ENCODE data around the gene TPRG1L. TPM values are rescaled to one million over a fixed set of nuclear protein-coding genes. Genes with fewer than 3 reads are reported as not detected.

The TPRG1L gene
- total RNA-seq, 1 experiment from 2014 or later: 14.4 TPM

DNA sequence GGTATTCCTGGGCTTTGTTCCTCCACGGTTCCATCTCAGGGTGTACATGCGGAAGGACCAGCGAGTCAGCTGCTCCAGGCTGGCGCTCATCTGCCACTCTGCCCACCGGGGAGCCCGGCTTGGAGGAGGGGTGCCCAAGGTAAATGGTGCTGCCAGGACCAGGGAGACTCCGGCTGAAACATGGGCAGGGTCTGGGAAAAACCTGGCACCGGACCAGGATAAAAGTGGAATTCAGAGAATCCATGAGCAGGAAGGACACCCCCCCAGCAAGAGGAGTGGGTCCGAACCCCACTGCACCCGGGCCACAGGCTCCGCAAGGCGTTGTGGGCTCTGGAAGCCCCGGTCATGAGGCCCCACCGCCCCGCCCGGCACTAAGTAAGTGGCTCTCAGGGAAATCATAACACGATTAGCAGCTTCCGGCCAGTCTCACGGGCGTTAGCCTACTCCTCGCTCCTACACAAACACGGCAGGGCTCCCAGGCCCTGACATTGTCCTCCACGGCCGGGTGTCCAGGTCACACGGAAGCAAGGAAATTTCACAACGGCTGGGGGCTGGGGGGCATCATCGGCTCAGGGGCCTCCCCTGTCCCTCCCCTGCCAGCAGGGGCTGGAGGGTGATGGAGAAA lies 34.6 kb upstream of the TPRG1L start:
- Histone ChIP-seq H2AFZ (ENCODE audit: low read length) (no peak overlapping the region), H3K79me2 (ENCODE audit: low read length) (no peaks in the 10 kb centered on the region), H3K4me3 (ENCODE audit: low read length) (no peak overlapping the region), H3K36me3 (ENCODE audit: insufficient read depth, low read length) (no peaks in the 10 kb centered on the region), H3K4me2 (ENCODE audit: low read depth, low read length, poor library complexity, severe bottlenecking) (no peak overlapping the region), H3K27me3 (ENCODE audit: low read length) (no peaks in the 10 kb centered on the region), H4K20me1 (ENCODE audit: insufficient read depth, low read depth, low read length) (no peaks in the 10 kb centered on the region), H3K27ac (ENCODE audit: low read length) (no peak overlapping the region), H3K9me3 (ENCODE audit: low read length) (no peaks in the 10 kb centered on the region; the same call in 1 of the 2 replicates), H3K4me1 (ENCODE audit: low read length) (peaks cover 4% of the 10 kb centered on the region), H3K9me2 (replicated peaks; ENCODE audit: insufficient read depth, low read length) (no peaks in the 10 kb centered on the region), H3K9ac (ENCODE audit: low read length) (no peak overlapping the region)
- no peak for DNase-seq

DNA sequence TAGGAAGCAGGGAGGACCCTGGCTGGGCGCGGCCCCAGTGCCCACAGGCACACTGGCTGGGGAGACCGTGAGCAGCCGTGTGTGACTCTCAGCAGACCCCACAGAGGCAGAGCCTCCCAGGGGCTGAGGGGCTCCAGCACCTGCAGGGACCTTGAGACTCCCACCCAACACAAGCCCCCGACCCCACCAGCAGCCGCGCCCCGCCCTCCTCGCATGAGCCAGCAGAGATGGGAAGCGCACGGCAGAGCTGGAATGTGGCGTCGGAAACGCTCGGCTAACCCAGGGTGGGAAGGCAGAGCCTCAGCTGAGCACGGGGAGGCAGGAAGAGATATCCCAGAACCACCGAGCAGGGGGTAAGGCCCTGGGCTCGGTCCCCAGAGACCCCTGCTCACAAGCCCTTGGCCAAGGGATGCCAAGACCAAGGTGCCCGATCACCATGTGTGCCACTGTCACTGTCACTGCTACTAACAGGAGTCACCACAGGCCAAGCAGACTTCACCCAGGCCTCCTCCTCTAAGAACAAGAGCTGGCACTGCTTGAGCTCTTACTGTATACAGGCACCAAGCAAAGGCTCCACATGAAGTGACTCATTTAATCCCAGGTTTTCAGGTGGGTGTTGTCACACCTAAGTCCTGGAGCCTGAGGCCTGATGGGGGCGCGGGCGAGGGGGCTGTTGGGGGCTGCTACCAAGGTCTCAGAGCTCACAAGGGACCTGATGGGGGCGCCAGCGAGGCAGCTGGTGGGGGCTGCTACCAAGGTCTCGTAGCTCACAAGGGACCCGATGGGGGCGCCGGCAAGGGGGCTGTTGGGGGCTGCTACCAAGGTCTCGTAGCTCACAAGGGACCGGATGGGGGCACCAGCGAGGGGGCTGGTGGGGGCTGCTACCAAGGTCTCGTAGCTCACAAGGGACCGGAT lies 33.6 kb upstream of the TPRG1L start:
- H2AFZ ChIP-seq (ENCODE audit: low read length): no peak overlapping the region

DNA sequence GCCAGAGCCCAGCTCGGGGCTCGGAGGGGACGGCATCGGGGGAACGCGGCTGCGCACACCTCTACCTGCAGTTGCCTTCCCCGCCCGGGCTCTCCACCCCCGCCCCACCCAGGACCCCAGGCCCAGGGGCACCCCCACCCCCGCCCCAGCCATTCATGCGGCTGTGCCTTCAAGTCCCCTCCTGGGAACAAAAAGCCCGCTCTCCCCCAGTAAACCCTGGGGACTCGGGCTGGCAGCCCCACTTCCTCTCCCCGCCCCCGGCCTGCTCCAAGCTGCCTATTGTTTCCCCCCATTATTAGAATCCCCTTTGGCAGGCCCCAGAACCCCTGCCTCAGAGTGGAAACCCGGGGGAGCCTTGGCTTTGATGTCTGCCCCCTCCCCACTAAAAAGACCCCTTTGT lies 31.5 kb upstream of the TPRG1L start:
- no peak overlapping the region for H3K4me2 ChIP-seq (ENCODE audit: low read depth, low read length, poor library complexity, severe bottlenecking)

More for the DNA sequence above, 33.6 kb upstream of the TPRG1L start:
- Histone ChIP-seq H3K9me3 (ENCODE audit: low read length) (no peaks in the 10 kb centered on the region; the same call in 1 of the 2 replicates), H3K4me3 (ENCODE audit: low read length) (no peak overlapping the region), H4K20me1 (ENCODE audit: insufficient read depth, low read depth, low read length) (no peaks in the 10 kb centered on the region), H3K27me3 (ENCODE audit: low read length) (no peaks in the 10 kb centered on the region), H3K36me3 (ENCODE audit: insufficient read depth, low read length) (no peaks in the 10 kb centered on the region), H3K79me2 (ENCODE audit: low read length) (no peaks in the 10 kb centered on the region), H3K27ac (ENCODE audit: low read length) (no peak overlapping the region), H3K4me1 (ENCODE audit: low read length) (peaks cover 4% of the 10 kb centered on the region), H3K9me2 (replicated peaks; ENCODE audit: insufficient read depth, low read length) (no peaks in the 10 kb centered on the region), H3K9ac (ENCODE audit: low read length) (no peak overlapping the region), H3K4me2 (ENCODE audit: low read depth, low read length, poor library complexity, severe bottlenecking) (no peak overlapping the region)
- no peak for DNase-seq

DNA sequence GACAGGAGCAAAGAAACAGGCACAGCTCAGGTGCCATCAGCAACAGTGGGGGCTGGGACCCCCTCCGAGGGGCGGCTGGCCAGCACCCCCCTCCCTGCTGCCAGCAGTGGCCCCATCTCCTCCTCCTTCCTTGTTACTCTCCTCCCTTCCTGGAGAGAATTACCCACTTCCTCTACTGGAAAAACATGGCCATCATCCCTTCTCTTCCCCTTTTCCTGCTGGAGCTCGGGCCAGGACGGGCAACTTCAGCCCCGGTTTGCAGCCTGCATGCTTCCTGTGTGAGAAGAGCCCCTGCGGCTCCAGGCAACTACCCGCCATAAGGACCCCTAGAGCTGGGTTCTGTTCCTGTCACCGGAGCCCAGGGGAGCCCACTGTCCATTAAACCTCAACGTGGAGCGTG lies 31.1 kb upstream of the TPRG1L start:
- Histone ChIP-seq H3K9me3 (ENCODE audit: low read length) (no peaks in the 10 kb centered on the region), H4K20me1 (ENCODE audit: insufficient read depth, low read depth, low read length) (no peaks in the 10 kb centered on the region), H3K27me3 (ENCODE audit: low read length) (no peaks in the 10 kb centered on the region), H3K9me2 (replicated peaks; ENCODE audit: insufficient read depth, low read length) (no peaks in the 10 kb centered on the region), H3K79me2 (ENCODE audit: low read length) (no peaks in the 10 kb centered on the region), H3K4me1 (ENCODE audit: low read length) (peaks cover 16% of the 10 kb centered on the region), H2AFZ (ENCODE audit: low read length) (no peak overlapping the region), H3K27ac (ENCODE audit: low read length) (no peak overlapping the region), H3K4me2 (ENCODE audit: low read depth, low read length, poor library complexity, severe bottlenecking) (no peak overlapping the region), H3K9ac (ENCODE audit: low read length) (no peak overlapping the region), H3K36me3 (ENCODE audit: insufficient read depth, low read length) (no peaks in the 10 kb centered on the region), H3K4me3 (ENCODE audit: low read length) (no peak overlapping the region)
- DNase-seq: no peak

More for the DNA sequence above, 31.5 kb upstream of the TPRG1L start:
- no peak for DNase-seq
- Histone ChIP-seq H3K9me3 (ENCODE audit: low read length) (no peaks in the 10 kb centered on the region), H2AFZ (ENCODE audit: low read length) (no peak overlapping the region), H3K36me3 (ENCODE audit: insufficient read depth, low read length) (no peaks in the 10 kb centered on the region), H3K27me3 (ENCODE audit: low read length) (no peaks in the 10 kb centered on the region), H4K20me1 (ENCODE audit: insufficient read depth, low read depth, low read length) (no peaks in the 10 kb centered on the region), H3K4me1 (ENCODE audit: low read length) (peaks cover 15% of the 10 kb centered on the region), H3K79me2 (ENCODE audit: low read length) (no peaks in the 10 kb centered on the region), H3K9ac (ENCODE audit: low read length) (no peak overlapping the region), H3K27ac (ENCODE audit: low read length) (no peak overlapping the region), H3K9me2 (replicated peaks; ENCODE audit: insufficient read depth, low read length) (no peaks in the 10 kb centered on the region), H3K4me3 (ENCODE audit: low read length) (no peak overlapping the region)

DNA sequence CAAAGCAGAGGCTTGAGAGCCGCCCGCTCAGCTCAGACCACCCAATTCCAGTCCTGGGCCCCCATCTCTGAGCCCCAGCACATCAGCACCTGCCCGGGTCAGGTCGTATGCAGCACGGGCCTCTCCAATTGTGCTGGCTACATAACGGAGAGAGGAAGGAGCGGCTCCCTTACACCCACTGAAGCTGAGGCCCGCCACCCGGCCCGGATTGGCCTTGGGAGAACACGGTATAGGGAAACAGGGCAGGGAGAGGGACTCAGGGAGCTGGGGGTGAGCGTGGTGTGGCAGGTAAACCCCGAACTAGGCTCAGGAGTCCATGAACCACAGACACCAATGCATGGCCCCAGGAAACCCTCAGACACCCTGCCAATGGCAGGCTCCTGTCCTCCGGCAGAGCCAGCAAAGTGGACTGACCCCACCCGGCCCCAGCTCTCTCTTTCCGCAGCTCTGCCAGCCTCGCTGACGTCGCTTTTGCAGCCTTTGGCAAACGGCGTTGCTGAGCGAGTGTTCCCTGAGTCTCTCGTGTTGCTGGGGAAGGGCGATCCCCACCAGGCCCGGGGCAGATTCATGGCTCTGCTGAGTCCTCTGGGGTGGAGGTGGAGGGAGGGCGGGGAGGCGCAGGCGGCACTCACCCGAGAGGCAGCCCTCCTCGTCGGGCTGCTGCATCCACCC lies 30.0 kb upstream of the TPRG1L start:
- H3K9me2 ChIP-seq (replicated peaks; ENCODE audit: insufficient read depth, low read length): no peaks in the 10 kb centered on the region
- no peaks in the 10 kb centered on the region for H3K27me3 ChIP-seq (ENCODE audit: low read length)
- no peak overlapping the region for H3K9ac ChIP-seq (ENCODE audit: low read length)
- H3K4me2 ChIP-seq (ENCODE audit: low read depth, low read length, poor library complexity, severe bottlenecking): no peak overlapping the region
- H4K20me1 ChIP-seq (ENCODE audit: insufficient read depth, low read depth, low read length): no peaks in the 10 kb centered on the region
- no peak overlapping the region for H3K4me3 ChIP-seq (ENCODE audit: low read length)
- H3K9me3 ChIP-seq (ENCODE audit: low read length): no peaks in the 10 kb centered on the region
- H3K27ac ChIP-seq (ENCODE audit: low read length): no peak overlapping the region
- no peak overlapping the region for H2AFZ ChIP-seq (ENCODE audit: low read length)
- DNase-seq: no peak
- H3K79me2 ChIP-seq (ENCODE audit: low read length): no peaks in the 10 kb centered on the region
- peaks cover 16% of the 10 kb centered on the region for H3K4me1 ChIP-seq (ENCODE audit: low read length)
- H3K36me3 ChIP-seq (ENCODE audit: insufficient read depth, low read length): no peaks in the 10 kb centered on the region

DNA sequence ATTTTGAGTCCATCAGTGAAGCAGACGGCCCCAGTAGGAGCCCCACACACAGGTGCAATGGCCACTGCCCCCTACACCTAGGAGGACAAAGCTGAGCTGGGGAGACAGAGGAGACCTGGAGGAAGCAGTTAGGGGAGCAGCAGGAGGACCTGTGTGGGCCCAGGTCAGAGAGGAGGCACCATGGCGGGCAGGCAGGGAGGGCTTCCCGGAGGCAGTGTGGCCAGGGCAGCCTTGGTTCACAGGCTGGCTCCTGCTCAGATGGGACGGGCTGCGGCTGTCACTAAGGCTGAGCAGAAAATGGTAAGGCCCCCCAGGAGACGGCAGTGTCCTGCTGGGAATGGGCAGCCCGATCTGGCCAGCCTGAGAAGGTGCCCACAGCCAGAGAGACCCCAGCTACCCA lies 28.9 kb upstream of the TPRG1L start:
- peaks cover 16% of the 10 kb centered on the region for H3K4me1 ChIP-seq (ENCODE audit: low read length)
- no peak for DNase-seq
- no peak overlapping the region for H3K4me3 ChIP-seq (ENCODE audit: low read length)
- no peaks in the 10 kb centered on the region for H3K9me2 ChIP-seq (replicated peaks; ENCODE audit: insufficient read depth, low read length)
- H3K27me3 ChIP-seq (ENCODE audit: low read length): no peaks in the 10 kb centered on the region
- no peak overlapping the region for H3K4me2 ChIP-seq (ENCODE audit: low read depth, low read length, poor library complexity, severe bottlenecking)
- no peak overlapping the region for H3K27ac ChIP-seq (ENCODE audit: low read length)
- no peak overlapping the region for H2AFZ ChIP-seq (ENCODE audit: low read length)
- H3K79me2 ChIP-seq (ENCODE audit: low read length): no peaks in the 10 kb centered on the region
- no peaks in the 10 kb centered on the region for H3K36me3 ChIP-seq (ENCODE audit: insufficient read depth, low read length)
- H3K9me3 ChIP-seq (ENCODE audit: low read length): no peaks in the 10 kb centered on the region
- no peaks in the 10 kb centered on the region for H4K20me1 ChIP-seq (ENCODE audit: insufficient read depth, low read depth, low read length)
- no peak overlapping the region for H3K9ac ChIP-seq (ENCODE audit: low read length)

DNA sequence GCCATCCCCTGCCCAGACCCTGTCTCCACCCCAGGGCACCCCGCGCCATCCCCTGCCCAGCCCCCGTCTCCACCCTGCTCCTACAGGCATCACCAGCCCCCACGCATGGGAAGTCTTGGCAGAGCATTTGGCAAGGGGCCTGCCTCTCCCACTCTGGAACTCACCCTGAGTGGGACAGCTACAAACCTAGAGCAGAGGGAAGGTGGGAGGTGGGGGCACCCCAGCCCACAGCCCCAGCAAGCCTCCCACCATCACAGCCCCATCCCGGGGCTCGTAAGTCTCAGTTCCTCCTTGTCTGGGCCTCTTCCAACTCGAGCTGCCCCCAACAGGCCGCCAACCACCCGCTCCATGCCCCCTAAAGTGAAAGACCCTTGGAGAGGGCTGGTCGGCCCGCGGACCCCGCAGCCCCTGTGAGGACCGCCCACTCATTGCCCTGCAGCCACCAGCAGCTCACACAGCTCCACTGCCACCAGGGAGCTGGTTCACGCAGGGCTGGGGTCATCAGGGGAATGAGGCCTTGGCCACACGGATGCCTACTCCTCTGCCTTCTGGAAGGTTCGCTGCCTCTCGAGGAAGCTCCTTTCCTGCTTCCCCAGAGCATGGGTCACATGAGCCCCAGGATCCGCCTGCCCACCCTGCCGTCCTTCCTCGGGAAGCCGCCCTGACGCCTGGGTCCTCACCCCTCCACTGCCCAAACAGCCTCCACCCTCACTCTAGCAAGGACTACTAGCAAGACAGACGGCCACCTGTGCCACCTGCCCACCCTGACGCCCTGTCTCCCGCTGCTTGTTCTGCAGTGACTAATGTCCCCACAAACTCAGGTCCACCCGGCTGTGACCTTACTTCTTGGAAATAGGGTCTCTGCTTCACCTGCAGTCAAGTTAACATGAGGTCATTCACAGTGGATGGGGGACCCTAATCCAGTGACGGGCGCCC lies 27.9 kb upstream of the TPRG1L start:
- no peak overlapping the region for H2AFZ ChIP-seq (ENCODE audit: low read length)
- H3K9ac ChIP-seq (ENCODE audit: low read length): no peak overlapping the region
- no peaks in the 10 kb centered on the region for H3K9me3 ChIP-seq (ENCODE audit: low read length)
- no peak overlapping the region for H3K4me2 ChIP-seq (ENCODE audit: low read depth, low read length, poor library complexity, severe bottlenecking)
- no peak overlapping the region for H3K4me3 ChIP-seq (ENCODE audit: low read length)
- no peak overlapping the region for H3K27ac ChIP-seq (ENCODE audit: low read length)
- DNase-seq: no peak
- no peaks in the 10 kb centered on the region for H3K36me3 ChIP-seq (ENCODE audit: insufficient read depth, low read length)
- no peaks in the 10 kb centered on the region for H4K20me1 ChIP-seq (ENCODE audit: insufficient read depth, low read depth, low read length)
- no peaks in the 10 kb centered on the region for H3K27me3 ChIP-seq (ENCODE audit: low read length)
- H3K4me1 ChIP-seq (ENCODE audit: low read length): peaks cover 16% of the 10 kb centered on the region
- H3K9me2 ChIP-seq (replicated peaks; ENCODE audit: insufficient read depth, low read length): no peaks in the 10 kb centered on the region
- no peaks in the 10 kb centered on the region for H3K79me2 ChIP-seq (ENCODE audit: low read length)
